Suprapubic skin (tissue), 4 donors: ENCODE data around the gene MYO16.

ENCODE experiments used
- POLR2A ChIP-seq, 2 donors: fragments of 450-650 bp; IDR thresholded peaks; one replicate each; pipeline ENCODE4 v1.6.1; 2017; ENCODE audit warnings: antibody characterized with exemption in 2 of 2, mild to moderate bottlenecking in 2 of 2, moderate library complexity in 2 of 2
- POLR2AphosphoS5 ChIP-seq, 3 donors: sonication (generic); formaldehyde crosslinking; IDR thresholded peaks; one replicate each; pipeline ENCODE4 v1.6.1; 2017; ENCODE audit warnings: antibody characterized with exemption in 3 of 3
- TF ChIP-seq, protein P1 (sequence below), 2 donors: fragments of 200-600 bp in 1 of 2; fragments of 450-650 bp in 1 of 2; sonication (generic) in 1 of 2; IDR thresholded peaks; one replicate each; pipeline ENCODE4 v1.5.1; 2016 to 2019; ENCODE audit warnings: antibody characterized with exemption in 2 of 2, mild to moderate bottlenecking in 1 of 2, moderate library complexity in 1 of 2

DNA sequence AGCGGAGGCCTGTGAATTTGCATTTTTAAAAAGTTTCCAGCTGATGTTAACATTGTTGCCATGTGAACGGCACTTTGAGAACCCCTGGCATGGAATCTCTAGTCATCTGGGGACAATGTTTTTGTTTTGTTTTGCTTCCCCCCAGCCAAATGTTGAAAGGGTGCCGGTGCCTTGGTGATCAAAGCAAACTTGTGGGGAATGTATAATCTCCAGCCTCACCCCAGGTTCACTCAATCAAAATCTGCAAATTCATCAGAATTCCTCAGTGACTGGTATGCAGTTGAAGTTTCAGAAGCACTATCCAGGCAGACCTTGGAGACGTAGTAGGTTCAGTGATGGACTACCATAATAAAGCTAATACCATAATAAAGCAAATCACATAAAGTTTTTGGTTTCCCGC is 428.7 kb downstream of the MYO16 start:
- TF ChIP-seq, protein P1, sequence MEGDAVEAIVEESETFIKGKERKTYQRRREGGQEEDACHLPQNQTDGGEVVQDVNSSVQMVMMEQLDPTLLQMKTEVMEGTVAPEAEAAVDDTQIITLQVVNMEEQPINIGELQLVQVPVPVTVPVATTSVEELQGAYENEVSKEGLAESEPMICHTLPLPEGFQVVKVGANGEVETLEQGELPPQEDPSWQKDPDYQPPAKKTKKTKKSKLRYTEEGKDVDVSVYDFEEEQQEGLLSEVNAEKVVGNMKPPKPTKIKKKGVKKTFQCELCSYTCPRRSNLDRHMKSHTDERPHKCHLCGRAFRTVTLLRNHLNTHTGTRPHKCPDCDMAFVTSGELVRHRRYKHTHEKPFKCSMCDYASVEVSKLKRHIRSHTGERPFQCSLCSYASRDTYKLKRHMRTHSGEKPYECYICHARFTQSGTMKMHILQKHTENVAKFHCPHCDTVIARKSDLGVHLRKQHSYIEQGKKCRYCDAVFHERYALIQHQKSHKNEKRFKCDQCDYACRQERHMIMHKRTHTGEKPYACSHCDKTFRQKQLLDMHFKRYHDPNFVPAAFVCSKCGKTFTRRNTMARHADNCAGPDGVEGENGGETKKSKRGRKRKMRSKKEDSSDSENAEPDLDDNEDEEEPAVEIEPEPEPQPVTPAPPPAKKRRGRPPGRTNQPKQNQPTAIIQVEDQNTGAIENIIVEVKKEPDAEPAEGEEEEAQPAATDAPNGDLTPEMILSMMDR (IDR thresholded peaks at IDR 0.05) = no peak
- no peak for TF ChIP-seq POLR2A (IDR thresholded peaks at IDR 0.05)
- TF ChIP-seq POLR2AphosphoS5 (IDR thresholded peaks at IDR 0.05) = no peak
